Hepatocyte (in vitro differentiated cells): ENCODE data around the gene TRIM37.

Experiments
- EZH2 ChIP-seq: fragments of 200-600 bp; sonication (generic); IDR thresholded peaks from 2 replicates; pipeline ENCODE4 v1.6.1; 2016; ENCODE audit warnings: antibody characterized with exemption, mild to moderate bottlenecking, borderline replicate concordance
- TF ChIP-seq, protein P1 (sequence below): fragments of 200-600 bp; sonication (generic); IDR thresholded peaks from 2 replicates; pipeline ENCODE4 v1.5.1; 2016; ENCODE audit warnings: antibody characterized with exemption, mild to moderate bottlenecking; ENCODE audit not compliant: poor library complexity

DNA sequence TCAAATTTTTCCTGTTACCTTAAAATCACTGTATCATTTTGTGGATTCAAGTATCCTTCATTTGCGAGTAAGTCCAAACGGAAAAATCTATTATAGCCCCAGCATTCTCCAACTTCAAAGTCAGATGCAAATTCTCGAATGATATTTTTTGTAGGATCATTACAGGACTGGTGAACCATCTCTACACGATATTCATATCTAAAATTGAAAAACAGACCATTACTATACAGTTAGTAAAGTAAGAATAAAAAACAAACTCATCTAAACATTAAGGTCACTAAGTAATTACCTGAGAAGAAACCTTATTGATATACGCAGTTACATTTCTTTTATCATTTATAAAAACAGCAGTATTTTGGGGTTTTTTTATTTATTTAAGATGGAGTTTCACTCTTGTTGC, 49.8 kb downstream of the TRIM37 start:
- TF ChIP-seq, protein P1, sequence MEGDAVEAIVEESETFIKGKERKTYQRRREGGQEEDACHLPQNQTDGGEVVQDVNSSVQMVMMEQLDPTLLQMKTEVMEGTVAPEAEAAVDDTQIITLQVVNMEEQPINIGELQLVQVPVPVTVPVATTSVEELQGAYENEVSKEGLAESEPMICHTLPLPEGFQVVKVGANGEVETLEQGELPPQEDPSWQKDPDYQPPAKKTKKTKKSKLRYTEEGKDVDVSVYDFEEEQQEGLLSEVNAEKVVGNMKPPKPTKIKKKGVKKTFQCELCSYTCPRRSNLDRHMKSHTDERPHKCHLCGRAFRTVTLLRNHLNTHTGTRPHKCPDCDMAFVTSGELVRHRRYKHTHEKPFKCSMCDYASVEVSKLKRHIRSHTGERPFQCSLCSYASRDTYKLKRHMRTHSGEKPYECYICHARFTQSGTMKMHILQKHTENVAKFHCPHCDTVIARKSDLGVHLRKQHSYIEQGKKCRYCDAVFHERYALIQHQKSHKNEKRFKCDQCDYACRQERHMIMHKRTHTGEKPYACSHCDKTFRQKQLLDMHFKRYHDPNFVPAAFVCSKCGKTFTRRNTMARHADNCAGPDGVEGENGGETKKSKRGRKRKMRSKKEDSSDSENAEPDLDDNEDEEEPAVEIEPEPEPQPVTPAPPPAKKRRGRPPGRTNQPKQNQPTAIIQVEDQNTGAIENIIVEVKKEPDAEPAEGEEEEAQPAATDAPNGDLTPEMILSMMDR, result no peak
- no peak for TF ChIP-seq EZH2
